ENCODE measurements around the gene MBNL2.
A peak's percentile ranks its signal among the peaks of the same experiment; 100 is the strongest.
"Not testable (repeated sequence)": the region's sequence is repeated elsewhere in the genome, so short reads cannot be mapped to it uniquely, and the experiment has no call there.

MBNL2 gene

GRCh38 chr13:97221989-97222700 lies at the start of gene MBNL2:
Gene MBNL2 (plus strand): TSS chr13:97222333. CDS start chr13:97276236, 53,903 bp downstream.
- peak; percentile 55 to 61 for DNase-seq (ENCODE audit: low read depth in 2 of 2)

GRCh38 chr13:97174638-97175037 lies 47.5 kb upstream of the MBNL2 start:
- no peak for DNase-seq (ENCODE audit: low read depth in 2 of 2)

GRCh38 chr13:97175041-97175440 lies 47.1 kb upstream of the MBNL2 start:
- DNase-seq (ENCODE audit: low read depth in 2 of 2), result no peak

GRCh38 chr13:97179501-97179900 lies 42.6 kb upstream of the MBNL2 start:
- DNase-seq (ENCODE audit: low read depth in 2 of 2), result no peak

- no peak for DNase-seq (ENCODE audit: low read depth in 2 of 2)
These were observed 39.8 kb upstream of the MBNL2 start for GRCh38 chr13:97182111-97182890.

- no peak for DNase-seq (ENCODE audit: low read depth in 2 of 2)
These were observed 36.8 kb upstream of the MBNL2 start for GRCh38 chr13:97185291-97185690.

- DNase-seq (ENCODE audit: low read depth in 2 of 2), result no peak
These were observed 36.4 kb upstream of the MBNL2 start for GRCh38 chr13:97185751-97186150.

- DNase-seq (ENCODE audit: low read depth in 2 of 2), result no peak
These were observed 33.9 kb upstream of the MBNL2 start for GRCh38 chr13:97188207-97188606.

GRCh38 chr13:97189928-97190327 lies 32.2 kb upstream of the MBNL2 start:
- no peak for DNase-seq (ENCODE audit: low read depth in 2 of 2)

GRCh38 chr13:97191142-97191541 lies 31.0 kb upstream of the MBNL2 start:
- DNase-seq (ENCODE audit: low read depth in 2 of 2), result no peak

- no peak for DNase-seq (ENCODE audit: low read depth in 2 of 2)
These were observed 30.5 kb upstream of the MBNL2 start for GRCh38 chr13:97191615-97192014.

- no peak for DNase-seq (ENCODE audit: low read depth in 2 of 2)
These were observed 30.0 kb upstream of the MBNL2 start for GRCh38 chr13:97192166-97192565.

GRCh38 chr13:97193577-97193976 lies 28.6 kb upstream of the MBNL2 start:
- no peak for DNase-seq (ENCODE audit: low read depth in 2 of 2)

- DNase-seq (ENCODE audit: low read depth in 2 of 2), result no peak
These were observed 27.7 kb upstream of the MBNL2 start for GRCh38 chr13:97194479-97194878.

GRCh38 chr13:97196340-97196739 lies 25.8 kb upstream of the MBNL2 start:
- no peak for DNase-seq (ENCODE audit: low read depth in 2 of 2)

GRCh38 chr13:97198753-97199152 lies 23.4 kb upstream of the MBNL2 start:
- no peak for DNase-seq (ENCODE audit: low read depth in 2 of 2)

GRCh38 chr13:97199451-97199850 lies 22.7 kb upstream of the MBNL2 start:
- no peak for DNase-seq (ENCODE audit: low read depth in 2 of 2)

- no peak for DNase-seq (ENCODE audit: low read depth in 2 of 2)
These were observed 21.8 kb upstream of the MBNL2 start for GRCh38 chr13:97200081-97200942.

GRCh38 chr13:97202761-97203160 lies 19.4 kb upstream of the MBNL2 start:
- DNase-seq (ENCODE audit: low read depth in 2 of 2), result no peak

- no peak for DNase-seq (ENCODE audit: low read depth in 2 of 2)
These were observed 16.7 kb upstream of the MBNL2 start for GRCh38 chr13:97205465-97205864.

GRCh38 chr13:97205982-97206381 lies 16.2 kb upstream of the MBNL2 start:
- no peak for DNase-seq (ENCODE audit: low read depth in 2 of 2)

GRCh38 chr13:97207252-97207651 lies 14.9 kb upstream of the MBNL2 start:
- DNase-seq (ENCODE audit: low read depth in 2 of 2), result not testable (repeated sequence)
